Superior temporal gyrus (tissue), 1 donor: Measurements from ENCODE around the gene CZIB.

Experiments used
- DNase-seq: peaks from one replicate; pipeline ENCODE4 v3.0.0-alpha.2; 2016; ENCODE audit errors: extremely low spot score

Gene CZIB

GRCh38 chr1:53220171-53220961 lies at the start of gene CZIB:
Gene CZIB, minus strand, starts transcription at chr1:53220634. Its CDS starts 59 bp downstream, at chr1:53220575.
- DNase-seq = peak; percentile 84

GRCh38 chr1:53270107-53270506 lies 49.7 kb upstream of the CZIB start:
- DNase-seq = no peak

- no peak for DNase-seq
Measured at GRCh38 chr1:53267761-53268160, 47.3 kb upstream of the CZIB start.

- no peak for DNase-seq
Measured at GRCh38 chr1:53266038-53266437, 45.6 kb upstream of the CZIB start.

GRCh38 chr1:53265581-53265980 lies 45.1 kb upstream of the CZIB start:
- DNase-seq = no peak

GRCh38 chr1:53264048-53264447 lies 43.6 kb upstream of the CZIB start:
- no peak for DNase-seq

GRCh38 chr1:53262000-53262399 lies 41.6 kb upstream of the CZIB start:
- no peak for DNase-seq

GRCh38 chr1:53260631-53261247 lies 40.3 kb upstream of the CZIB start:
- DNase-seq = no peak

- DNase-seq = no peak
Measured at GRCh38 chr1:53259932-53260331, 39.5 kb upstream of the CZIB start.

GRCh38 chr1:53258216-53258615 lies 37.8 kb upstream of the CZIB start:
- no peak for DNase-seq

- DNase-seq = no peak
Measured at GRCh38 chr1:53257454-53258081, 37.1 kb upstream of the CZIB start.

GRCh38 chr1:53256511-53257453 lies 36.3 kb upstream of the CZIB start:
- DNase-seq = no peak

- DNase-seq = no peak
Measured at GRCh38 chr1:53255031-53255430, 34.6 kb upstream of the CZIB start.

- DNase-seq = no peak
Measured at GRCh38 chr1:53254011-53254640, 33.7 kb upstream of the CZIB start.

- no peak for DNase-seq
Measured at GRCh38 chr1:53250325-53250724, 29.9 kb upstream of the CZIB start.

GRCh38 chr1:53249706-53250105 lies 29.3 kb upstream of the CZIB start:
- no peak for DNase-seq

GRCh38 chr1:53246261-53247134 lies 26.1 kb upstream of the CZIB start:
- DNase-seq = no peak

GRCh38 chr1:53244141-53244540 lies 23.7 kb upstream of the CZIB start:
- no peak for DNase-seq

- no peak for DNase-seq
Measured at GRCh38 chr1:53242381-53242780, 21.9 kb upstream of the CZIB start.

- no peak for DNase-seq
Measured at GRCh38 chr1:53241828-53242227, 21.4 kb upstream of the CZIB start.
